IMR-90 (cell line): ENCODE results near the gene NKX6-2. TPM values are rescaled to one million over a fixed set of nuclear protein-coding genes. Genes with fewer than 3 reads are reported as not detected.

ENCODE experiments used
- ATAC-seq: fragments of 200-7000 bp; cut with Tn5 transposase; 2 replicates; pipeline ENCODE4 v1.9.1; 2020; ENCODE audit warnings: low read depth, mild to moderate bottlenecking, moderate library complexity
- BruUV-seq: library from RNA; stranded (reverse); fragments of 400-500 nt; replicated peaks from 2 replicates; lab custom pipeline; 2021; lab: Mats Ljungman, UMichigan
- CTCF ChIA-PET: fragments of 300-600 bp; formaldehyde crosslinking; extraction: SDS; loops from one replicate; lab custom pipeline; 2021; ENCODE audit warnings: antibody characterized with exemption; lab: Yijun Ruan, JAX
- POLR2A ChIA-PET: fragments of 300-600 bp; sonication (Branson Sonifier 250); formaldehyde crosslinking; loops from one replicate; lab custom pipeline; 2022; ENCODE audit warnings: antibody characterized with exemption; ENCODE audit not compliant: unreplicated experiment; lab: Charles Lee
- DNase-seq: peaks from one replicate; pipeline ENCODE4 v3.0.0; 2013
- H2AFZ ChIP-seq: replicated peaks from 2 replicates; pipeline ENCODE3; 2013; ENCODE audit warnings: low read length, mild to moderate bottlenecking; ENCODE audit not compliant: poor library complexity
- H2AK5ac ChIP-seq: 2 replicates; pipeline ENCODE4 v1.6.1; 2013; ENCODE audit warnings: low read depth, low read length, inconsistent platforms
- H2AK9ac ChIP-seq: replicated peaks from 2 replicates; pipeline ENCODE3; 2013; ENCODE audit warnings: mild to moderate bottlenecking, low read depth, low read length, moderate library complexity; ENCODE audit not compliant: poor library complexity
- H2BK120ac ChIP-seq: 2 replicates; pipeline ENCODE4 v1.6.1; 2013; ENCODE audit warnings: low read depth, low read length, inconsistent platforms
- H2BK15ac ChIP-seq: 3 replicates; pipeline ENCODE4 v1.6.1; 2013; ENCODE audit warnings: low read depth, low read length, inconsistent platforms
- H2BK20ac ChIP-seq: 2 replicates; pipeline ENCODE4 v1.6.1; 2013; ENCODE audit warnings: low read depth, mild to moderate bottlenecking, inconsistent platforms, low read length, moderate library complexity
- H2BK5ac ChIP-seq: 2 replicates; pipeline ENCODE4 v1.6.1; 2013; ENCODE audit warnings: mild to moderate bottlenecking, low read depth, low read length, inconsistent platforms; ENCODE audit not compliant: poor library complexity, severe bottlenecking
- H3K14ac ChIP-seq: replicated peaks from 2 replicates; pipeline ENCODE4 v1.6.1; 2013; ENCODE audit warnings: low read depth, low read length, inconsistent platforms
- H3K18ac ChIP-seq: 2 replicates; pipeline ENCODE4 v1.6.1; 2013; ENCODE audit warnings: low read depth, low read length, control low read depth
- H3K23ac ChIP-seq: 2 replicates; pipeline ENCODE4 v1.6.1; 2013; ENCODE audit warnings: low read depth, low read length, inconsistent platforms
- H3K27ac ChIP-seq: 2 replicates; pipeline ENCODE4 v1.5.1; 2013; ENCODE audit warnings: mild to moderate bottlenecking, control low read depth, low read length; ENCODE audit not compliant: insufficient read depth
- H3K27me3 ChIP-seq: 2 replicates; pipeline ENCODE4 v1.6.1; 2013; ENCODE audit warnings: low read length; ENCODE audit not compliant: control insufficient read depth, insufficient read depth
- H3K36me3 ChIP-seq: 2 replicates; pipeline ENCODE4 v1.6.1; 2013; ENCODE audit warnings: low read length, mixed read lengths; ENCODE audit not compliant: control insufficient read depth, insufficient read depth
- H3K4ac ChIP-seq: 2 replicates; pipeline ENCODE4 v1.6.1; 2013; ENCODE audit warnings: low read depth, low read length, inconsistent platforms
- H3K4me1 ChIP-seq: 2 replicates; pipeline ENCODE4 v1.6.1; 2013; ENCODE audit warnings: low read length, mixed read lengths; ENCODE audit not compliant: control insufficient read depth, insufficient read depth
- H3K4me2 ChIP-seq: 2 replicates; pipeline ENCODE4 v1.6.1; 2013; ENCODE audit warnings: low read depth, mild to moderate bottlenecking, control low read depth, low read length, moderate library complexity
- H3K4me3 ChIP-seq: 2 replicates; pipeline ENCODE4 v1.5.1; 2013; ENCODE audit warnings: low read depth, mild to moderate bottlenecking, control low read depth, low read length, moderate library complexity; ENCODE audit not compliant: insufficient read depth
- H3K56ac ChIP-seq: 2 replicates; pipeline ENCODE4 v1.6.1; 2013; ENCODE audit warnings: low read length, inconsistent platforms; ENCODE audit not compliant: insufficient read depth; ENCODE audit errors: extremely low read depth
- H3K79me1 ChIP-seq, 2 experiments: 2 replicates each; pipeline ENCODE4 v1.6.1; 2013; ENCODE audit warnings: low read length in 2 of 2, inconsistent platforms in 1 of 2, low read depth in 1 of 2
- H3K9ac ChIP-seq: 2 replicates; pipeline ENCODE4 v1.6.1; 2013; ENCODE audit warnings: low read depth, low read length, control low read depth
- H3K9me1 ChIP-seq: 2 replicates; pipeline ENCODE4 v1.6.1; 2013; ENCODE audit warnings: low read length, inconsistent platforms; ENCODE audit not compliant: insufficient read depth
- H3K9me3 ChIP-seq: 2 replicates; pipeline ENCODE4 v1.6.1; 2013; ENCODE audit warnings: low read length; ENCODE audit not compliant: control insufficient read depth, insufficient read depth
- H4K20me1 ChIP-seq: 2 replicates; pipeline ENCODE4 v1.6.1; 2013; ENCODE audit warnings: low read length, inconsistent platforms; ENCODE audit not compliant: insufficient read depth
- H4K5ac ChIP-seq: 2 replicates; pipeline ENCODE4 v1.6.1; 2013; ENCODE audit warnings: mild to moderate bottlenecking, low read depth, low read length, control low read depth
- H4K8ac ChIP-seq, 2 experiments: 2 replicates each; pipeline ENCODE4 v1.6.1; 2013; ENCODE audit warnings: low read depth in 2 of 2, low read length in 2 of 2, control low read depth in 1 of 2, inconsistent platforms in 1 of 2
- H4K91ac ChIP-seq: 2 replicates; pipeline ENCODE4 v1.6.1; 2013; ENCODE audit warnings: low read depth, low read length, inconsistent platforms; ENCODE audit not compliant: insufficient read depth
- BHLHE40 ChIP-seq: fragments of 150-350 bp; IDR thresholded peaks from 2 replicates; pipeline ENCODE4 v1.6.1; 2016; ENCODE audit warnings: mild to moderate bottlenecking, low read depth, low read length
- MXI1 ChIP-seq: IDR thresholded peaks from 2 replicates; pipeline ENCODE4 v1.6.1; 2012; ENCODE audit warnings: low read depth, mild to moderate bottlenecking, low read length, moderate library complexity, borderline replicate concordance
- POLR2A ChIP-seq: IDR thresholded peaks from 2 replicates; pipeline ENCODE4 v1.6.1; 2012; ENCODE audit warnings: mild to moderate bottlenecking, low read depth, low read length
- WGBS, 2 experiments: methylation state at CpG; one replicate each; pipeline versions ENCODE4 v1.1.5 to v1.1.7; 2013; ENCODE audit warnings: missing lambda C conversion rate in 2 of 2; ENCODE audit not compliant: insufficient read length in 1 of 2; ENCODE audit errors: extremely low coverage in 2 of 2; 5-methylcytosine and 5-hydroxymethylcytosine counted together
- dilution Hi-C: fragments of 300-500 bp; cut with HindIII; formaldehyde crosslinking; loops from one replicate; pipeline ENCODE4 v1.14.3; 2018; ENCODE audit warnings: low sequenced_read_pairs; ENCODE audit not compliant: unreplicated experiment
- in situ Hi-C: fragments of 300-500 bp; cut with MboI; formaldehyde crosslinking; loops from 3 replicates; pipeline ENCODE4 v1.14.3; 2019; ENCODE audit warnings: low sequenced_read_pairs, inconsistent platforms, mixed read lengths
- intact Hi-C: fragments of 100-400 bp; cut with micrococcal nuclease; formaldehyde crosslinking; loops from 2 replicates; pipeline ENCODE4 v1.10.0; 2022
- polyA plus RNA-seq, 3 experiments: library from polyadenylated mRNA; depleted of rRNA; stranded (reverse); fragments of >200 nt; gene quantifications; 2 replicates each; pipeline ENCODE4 v1.2.3, GENCODE V29; 2012; ENCODE audit warnings: low replicate concordance in 1 of 3
- total RNA-seq: library from RNA; depleted of rRNA; stranded (reverse); fragments of >200 nt; gene quantifications from 2 replicates; pipeline ENCODE4 v1.2.3, GENCODE V29; 2012

NKX6-2 gene
- total and polyA plus RNA-seq, 2 of the 4 experiments (the other 2 are of a cell fraction) = not detected

- H2AK9ac ChIP-seq = no peak overlapping the region
- in situ Hi-C loops = no loop called here
- no peaks in the 10 kb centered on the region for H3K4me1 ChIP-seq
- no peak overlapping the region for H3K4me2 ChIP-seq
- no peak overlapping the region for H2AK5ac ChIP-seq
- intact Hi-C loops = no loop called here
- no peak overlapping the region for H2BK120ac ChIP-seq
- H2BK15ac ChIP-seq = no peak overlapping the region
- H2BK20ac ChIP-seq = no peak overlapping the region
- H4K91ac ChIP-seq = no peak overlapping the region
- H4K5ac ChIP-seq = no peak overlapping the region
- no peak overlapping the region for H3K9ac ChIP-seq
- H3K4me3 ChIP-seq = no peak overlapping the region
- no peak overlapping the region for H3K56ac ChIP-seq
- H3K9me1 ChIP-seq = no peaks in the 10 kb centered on the region
- CTCF ChIA-PET = no interaction called here
- POLR2A ChIA-PET = no interaction called here
- H3K27me3 ChIP-seq = peaks cover 21% of the 10 kb centered on the region; the same call in 1 of the 2 replicates
- no peak overlapping the region for H2AFZ ChIP-seq
- ATAC-seq = no peak
- no peaks in the 10 kb centered on the region for H3K36me3 ChIP-seq
- H3K4ac ChIP-seq = no peak overlapping the region
- dilution Hi-C loops = no loop called here
- H3K9me3 ChIP-seq = peaks cover 5% of the 10 kb centered on the region
- no TSS peak for BruUV-seq
- no peak for DNase-seq
- no peak overlapping the region for H3K23ac ChIP-seq
- H3K18ac ChIP-seq = no peak overlapping the region
- H2BK5ac ChIP-seq = no peak overlapping the region
- H4K20me1 ChIP-seq = no peaks in the 10 kb centered on the region
- 69% methylated on average over 16 of the region's 34 CpGs; no CpG with 5 or more reads in 1 of the 2 experiments for WGBS, 2 experiments
- TF ChIP-seq MXI1 = no peak
- TF ChIP-seq BHLHE40 = no peak
- no peak for TF ChIP-seq POLR2A
- H3K27ac ChIP-seq = no peak overlapping the region
- no peaks in the 10 kb centered on the region for H3K79me1 ChIP-seq
- H3K14ac ChIP-seq = no peak overlapping the region
- H4K8ac ChIP-seq = no peak overlapping the region
Observed at GRCh38 chr10:132803416-132804210, 17.7 kb upstream of the NKX6-2 start.
